Measurements from ENCODE around the gene TRIM39.

TRIM39 gene

GRCh38 chr6:30328397-30328796, 1.7 kb downstream of the TRIM39 start:
- no peak for TF ChIP-seq USF1 (IDR thresholded peaks at IDR 0.05)

- TF ChIP-seq CREB1 (IDR thresholded peaks at IDR 0.05; ENCODE audit: low read depth) (no peak), TCF12 (IDR thresholded peaks at IDR 0.05; ENCODE audit: low read depth) (no peak), FOXM1 (IDR thresholded peaks at IDR 0.05; ENCODE audit: borderline replicate concordance, low read depth) (no peak), RAD21 (IDR thresholded peaks at IDR 0.05; ENCODE audit: low read depth) (no peak), YY1 (IDR thresholded peaks at IDR 0.05; ENCODE audit: low read depth) (no peak), EP300 (IDR thresholded peaks at IDR 0.05; ENCODE audit: borderline replicate concordance) (no peak), MAX (IDR thresholded peaks at IDR 0.05) (no peak), CEBPB (IDR thresholded peaks at IDR 0.05) (no peak), REST (IDR thresholded peaks at IDR 0.05; ENCODE audit: low read depth) (no peak), NFIC (IDR thresholded peaks at IDR 0.05) (no peak), TAF1 (IDR thresholded peaks at IDR 0.05; ENCODE audit: low read depth) (no peak), TEAD4 (IDR thresholded peaks at IDR 0.05) (no peak), ZBTB7A (IDR thresholded peaks at IDR 0.05; ENCODE audit: low read depth) (no peak), EGR1 (IDR thresholded peaks at IDR 0.05) (no peak), USF1 (IDR thresholded peaks at IDR 0.05) (no peak)
Observed at GRCh38 chr6:30329331-30329730, 2.6 kb downstream of the TRIM39 start.

GRCh38 chr6:30331981-30332380, 5.3 kb downstream of the TRIM39 start:
- TF ChIP-seq CREB1 (IDR thresholded peaks at IDR 0.05; ENCODE audit: low read depth) (no peak), NFIC (IDR thresholded peaks at IDR 0.05) (no peak), MAX (IDR thresholded peaks at IDR 0.05) (no peak)

GRCh38 chr6:30334075-30334783, 7.5 kb downstream of the TRIM39 start:
- TF ChIP-seq FOXM1 (IDR thresholded peaks at IDR 0.05; ENCODE audit: borderline replicate concordance, low read depth) (no peak), EP300 (IDR thresholded peaks at IDR 0.05; ENCODE audit: borderline replicate concordance) (no peak), ZBTB7A (IDR thresholded peaks at IDR 0.05; ENCODE audit: low read depth) (no peak), NFIC (IDR thresholded peaks at IDR 0.05) (no peak), USF1 (IDR thresholded peaks at IDR 0.05) (no peak), CEBPB (IDR thresholded peaks at IDR 0.05) (no peak), YY1 (IDR thresholded peaks at IDR 0.05; ENCODE audit: low read depth) (no peak)

GRCh38 chr6:30340589-30341054, 13.9 kb downstream of the TRIM39 start:
- TF ChIP-seq EP300 (IDR thresholded peaks at IDR 0.05; ENCODE audit: borderline replicate concordance) = no peak
- no peak for TF ChIP-seq MAX (IDR thresholded peaks at IDR 0.05)
- TF ChIP-seq NFIC (IDR thresholded peaks at IDR 0.05) = no peak
- TF ChIP-seq EGR1 (IDR thresholded peaks at IDR 0.05) = no peak
- TF ChIP-seq FOXM1 (IDR thresholded peaks at IDR 0.05; ENCODE audit: borderline replicate concordance, low read depth) = no peak
- TF ChIP-seq REST (IDR thresholded peaks at IDR 0.05; ENCODE audit: low read depth) = no peak
- TF ChIP-seq USF1 (IDR thresholded peaks at IDR 0.05) = no peak
- no peak for TF ChIP-seq TAF1 (IDR thresholded peaks at IDR 0.05; ENCODE audit: low read depth)
- TF ChIP-seq TEAD4 (IDR thresholded peaks at IDR 0.05) = no peak
- no peak for TF ChIP-seq ZBTB7A (IDR thresholded peaks at IDR 0.05; ENCODE audit: low read depth)
- TF ChIP-seq RAD21 (IDR thresholded peaks at IDR 0.05; ENCODE audit: low read depth) = no peak
- TF ChIP-seq CREB1 (IDR thresholded peaks at IDR 0.05; ENCODE audit: low read depth) = no peak
- TF ChIP-seq YY1 (IDR thresholded peaks at IDR 0.05; ENCODE audit: low read depth) = no peak
- TF ChIP-seq TCF12 (IDR thresholded peaks at IDR 0.05; ENCODE audit: low read depth) = no peak
- TF ChIP-seq CEBPB (IDR thresholded peaks at IDR 0.05) = no peak
